NCI-H128 (cell line): ENCODE data around the gene PRKACA.
"Not testable (repeated sequence)": the region's sequence is repeated elsewhere in the genome, so short reads cannot be mapped to it uniquely, and the experiment has no call there.

Experiments
- DNase-seq: peaks from one replicate; lab custom pipeline; 2025; ENCODE audit not compliant: unreplicated experiment; lab: John Stamatoyannopoulos, UW

PRKACA gene

GRCh38 chr19:14052470-14052869, 65.1 kb downstream of the PRKACA start:
- no peak for DNase-seq

GRCh38 chr19:14051980-14052379, 65.6 kb downstream of the PRKACA start:
- DNase-seq = no peak

- not testable (repeated sequence) for DNase-seq
Observed at GRCh38 chr19:14050961-14051360, 66.6 kb downstream of the PRKACA start.

- DNase-seq = no peak
Observed at GRCh38 chr19:14050512-14050911, 67.0 kb downstream of the PRKACA start.

- DNase-seq = no peak
Observed at GRCh38 chr19:14048443-14049153, 69.0 kb downstream of the PRKACA start.

- DNase-seq = not testable (repeated sequence)
Observed at GRCh38 chr19:14047866-14048265, 69.7 kb downstream of the PRKACA start.

- not testable (repeated sequence) for DNase-seq
Observed at GRCh38 chr19:14042659-14043608, 74.6 kb downstream of the PRKACA start.
